ENCODE data around the gene CCSER1. TPM values are rescaled to one million over a fixed set of nuclear protein-coding genes. Genes with fewer than 3 reads are reported as not detected.

The CCSER1 gene
- total RNA-seq, 1 donor from 2014 or later: 8.4 TPM

- Histone ChIP-seq H3K36me3 (no peaks in the 10 kb centered on the region), H3K9me3 (no peaks in the 10 kb centered on the region), H3K27me3 (ENCODE audit: low read depth) (no peaks in the 10 kb centered on the region), H3K4me3 (no peak overlapping the region), H3K4me1 (no peaks in the 10 kb centered on the region), H3K27ac (no peak overlapping the region)
- TF ChIP-seq CTCF (IDR thresholded peaks at IDR 0.05): no peak
- DNase-seq (no peak), ATAC-seq (no peak)
- intact Hi-C loops (cut with DNase I): no loop called here
These were observed 317.7 kb downstream of the CCSER1 start for GRCh38 chr4:90444904-90445303.

GRCh38 chr4:90445380-90445779, 318.2 kb downstream of the CCSER1 start:
- no peaks in the 10 kb centered on the region for H3K27me3 ChIP-seq (ENCODE audit: low read depth)
- H3K4me3 ChIP-seq: no peak overlapping the region
- ATAC-seq: no peak

GRCh38 chr4:90449626-90450025, 322.4 kb downstream of the CCSER1 start:
- H3K4me1 ChIP-seq: no peaks in the 10 kb centered on the region
- intact Hi-C loops (cut with DNase I): no loop called here
- no peak for ATAC-seq

More at GRCh38 chr4:90445380-90445779, 318.2 kb downstream of the CCSER1 start:
- H3K9me3 ChIP-seq: no peaks in the 10 kb centered on the region
- no peak overlapping the region for H3K27ac ChIP-seq
- intact Hi-C loops (cut with DNase I): no loop called here
- DNase-seq: no peak
- H3K36me3 ChIP-seq: no peaks in the 10 kb centered on the region
- no peaks in the 10 kb centered on the region for H3K4me1 ChIP-seq
- TF ChIP-seq CTCF (IDR thresholded peaks at IDR 0.05): no peak

GRCh38 chr4:90456891-90457290, 329.7 kb downstream of the CCSER1 start:
- Histone ChIP-seq H3K27me3 (ENCODE audit: low read depth) (no peaks in the 10 kb centered on the region), H3K4me3 (no peak overlapping the region), H3K36me3 (no peaks in the 10 kb centered on the region), H3K27ac (no peak overlapping the region), H3K9me3 (peaks cover 5% of the 10 kb centered on the region), H3K4me1 (no peaks in the 10 kb centered on the region)
- no peak for DNase-seq
- intact Hi-C loops (cut with DNase I): no loop called here
- no peak for TF ChIP-seq CTCF (IDR thresholded peaks at IDR 0.05)
- ATAC-seq: no peak

More at GRCh38 chr4:90449626-90450025, 322.4 kb downstream of the CCSER1 start:
- H3K27ac ChIP-seq: no peak overlapping the region
- TF ChIP-seq CTCF (IDR thresholded peaks at IDR 0.05): no peak
- no peaks in the 10 kb centered on the region for H3K36me3 ChIP-seq
- no peak for DNase-seq
- H3K27me3 ChIP-seq (ENCODE audit: low read depth): no peaks in the 10 kb centered on the region
- H3K4me3 ChIP-seq: no peak overlapping the region
- H3K9me3 ChIP-seq: no peaks in the 10 kb centered on the region

GRCh38 chr4:90457817-90458216, 330.6 kb downstream of the CCSER1 start:
- no peak overlapping the region for H3K4me3 ChIP-seq
- intact Hi-C loops (cut with DNase I): no loop called here
- no peak overlapping the region for H3K27ac ChIP-seq
- no peaks in the 10 kb centered on the region for H3K4me1 ChIP-seq
- no peak for ATAC-seq
- no peak for DNase-seq
- H3K9me3 ChIP-seq: peaks cover 5% of the 10 kb centered on the region
- H3K36me3 ChIP-seq: no peaks in the 10 kb centered on the region
- no peak for TF ChIP-seq CTCF (IDR thresholded peaks at IDR 0.05)
- H3K27me3 ChIP-seq (ENCODE audit: low read depth): no peaks in the 10 kb centered on the region

GRCh38 chr4:90458576-90458975, 331.4 kb downstream of the CCSER1 start:
- intact Hi-C loops (cut with DNase I): no loop called here
- Histone ChIP-seq H3K27me3 (ENCODE audit: low read depth) (no peaks in the 10 kb centered on the region), H3K4me1 (no peaks in the 10 kb centered on the region), H3K4me3 (no peak overlapping the region), H3K36me3 (no peaks in the 10 kb centered on the region), H3K9me3 (peaks cover 5% of the 10 kb centered on the region), H3K27ac (no peak overlapping the region)
- no peak for TF ChIP-seq CTCF (IDR thresholded peaks at IDR 0.05)
- ATAC-seq (no peak), DNase-seq (no peak)
